Middle frontal gyrus (tissue), 1 donor: ENCODE results near the gene ZNF681.
A peak's percentile ranks its signal among the peaks of the same experiment; 100 is the strongest.
"Not testable (repeated sequence)": the region's sequence is repeated elsewhere in the genome, so short reads cannot be mapped to it uniquely, and the experiment has no call there.

Experiments used
- DNase-seq: peaks from one replicate; pipeline ENCODE4 v3.0.0-alpha.2; 2015; ENCODE audit warnings: low spot score; ENCODE audit errors: extremely low spot score

Gene ZNF681

DNA sequence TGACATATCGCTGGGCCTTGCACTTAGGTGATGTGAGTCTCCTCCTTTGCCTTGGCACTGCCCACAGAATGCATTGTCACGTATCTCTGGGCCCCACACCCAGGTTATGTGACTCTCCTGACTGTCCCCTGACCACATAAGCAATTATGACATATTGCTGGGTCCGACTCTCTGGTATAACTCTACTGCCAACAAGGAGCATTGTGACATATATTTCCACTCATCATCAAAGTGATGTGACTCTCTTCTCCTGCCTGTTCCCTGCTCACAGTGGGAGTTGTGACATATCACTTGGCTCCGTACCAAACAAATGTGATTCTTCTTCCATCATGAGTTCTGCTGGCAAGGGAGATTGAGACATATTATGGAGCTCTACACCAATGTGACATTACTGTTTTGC is 15.4 kb upstream of the ZNF681 start:
- no peak for DNase-seq

DNA sequence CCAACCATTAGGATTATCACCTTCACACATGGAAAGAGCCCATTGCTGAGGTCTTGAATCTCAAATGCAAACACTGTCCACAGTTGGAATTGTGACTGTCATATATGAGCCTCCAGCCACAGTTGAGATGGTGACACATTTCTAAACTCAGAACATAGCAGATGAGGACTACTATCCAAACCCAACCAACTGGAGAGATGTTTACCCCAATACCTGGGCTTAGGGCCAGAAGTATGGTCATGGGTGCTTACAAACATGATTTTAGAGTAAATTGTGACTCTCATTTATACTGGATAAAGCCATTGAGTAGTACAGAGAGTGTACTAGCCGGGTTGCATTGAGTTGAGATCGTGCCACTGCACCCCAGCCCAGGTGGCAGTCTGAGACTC is 14.0 kb upstream of the ZNF681 start:
- no peak for DNase-seq

DNA sequence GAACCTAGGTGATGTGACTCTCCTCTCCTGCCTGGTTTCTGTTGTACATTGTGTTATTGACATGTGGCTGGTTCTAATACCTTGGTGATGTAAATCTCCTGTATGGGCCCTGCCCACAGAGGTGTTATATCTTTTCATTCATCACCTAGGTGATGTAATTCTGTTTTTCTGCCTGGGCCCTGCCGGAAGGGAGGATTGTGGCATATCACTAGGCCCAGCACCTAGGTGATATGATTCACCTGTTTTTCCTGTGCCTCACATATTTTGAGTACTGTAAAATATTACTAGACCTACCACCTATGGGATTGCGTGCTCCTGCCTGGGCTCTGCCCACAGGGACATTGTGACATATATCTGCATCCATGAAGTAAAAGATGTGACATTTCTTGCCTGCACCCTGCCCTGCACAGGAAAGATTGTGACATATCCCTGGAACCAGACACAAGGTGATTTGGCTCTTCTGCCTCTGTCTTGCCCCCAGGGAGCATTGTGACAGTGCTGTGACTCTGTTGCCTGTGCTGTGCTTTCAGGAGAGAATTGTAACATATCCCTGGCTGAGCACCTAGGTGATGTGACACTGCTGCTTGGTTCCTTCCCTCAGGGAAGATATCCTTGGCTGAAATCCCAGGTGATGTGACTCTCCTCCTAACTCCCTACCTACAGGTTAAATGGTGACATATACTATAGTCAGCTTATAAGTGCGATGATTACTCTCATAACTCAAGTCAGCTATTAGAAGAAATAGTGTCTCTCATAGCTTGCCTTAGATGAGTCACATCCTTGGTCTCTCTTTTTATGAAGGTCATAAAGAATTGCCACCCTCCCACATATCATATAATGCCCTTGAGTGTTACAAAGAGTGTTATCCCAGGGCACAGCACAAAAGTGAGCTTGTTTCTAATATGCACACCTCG is 13.3 kb upstream of the ZNF681 start:
- no peak for DNase-seq

DNA sequence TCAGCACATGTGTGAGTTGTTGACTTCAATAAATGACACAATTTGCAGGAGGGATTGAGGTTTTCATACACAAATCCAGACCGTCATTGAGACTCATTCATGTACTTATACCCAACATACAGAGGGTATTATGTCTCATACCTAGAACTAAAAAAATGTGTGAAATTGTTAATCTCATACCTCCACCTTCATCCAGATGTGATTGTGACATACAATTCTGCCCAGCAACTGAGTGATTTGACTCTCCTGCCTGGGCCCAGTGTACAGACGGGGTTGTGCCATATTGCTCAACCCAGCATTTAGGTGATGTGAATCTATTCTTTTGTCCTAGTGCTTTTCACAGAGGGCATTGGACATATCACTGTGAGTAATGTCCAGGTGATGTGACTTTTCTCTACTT is 12.6 kb upstream of the ZNF681 start:
- no peak for DNase-seq

DNA sequence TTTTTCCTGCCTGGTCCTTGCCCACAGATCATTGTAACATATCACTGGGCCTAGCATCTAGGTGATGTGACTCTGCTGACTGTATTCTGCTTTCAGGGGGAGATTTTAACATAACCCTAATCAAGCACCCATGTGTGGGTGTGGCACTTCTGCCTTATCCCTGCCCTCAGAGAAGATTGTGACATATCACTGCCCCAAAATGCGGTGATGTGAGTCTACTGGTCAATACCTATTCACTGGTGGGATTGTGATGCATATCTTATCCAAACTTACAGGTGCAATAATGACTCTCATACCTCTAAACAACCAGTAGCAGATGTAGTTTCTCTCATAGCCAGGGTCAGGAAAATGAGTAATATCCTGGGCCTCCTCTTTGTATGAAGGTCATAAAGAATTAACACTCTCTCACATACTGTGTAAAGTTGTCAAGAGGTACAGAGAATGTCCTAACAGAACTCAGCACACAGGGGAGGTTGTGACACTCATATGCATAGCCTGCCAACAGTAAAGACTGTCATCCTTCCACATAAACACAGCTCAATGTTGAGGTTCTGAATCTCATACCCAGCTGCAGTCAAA is 12.1 kb upstream of the ZNF681 start:
- no peak for DNase-seq

DNA sequence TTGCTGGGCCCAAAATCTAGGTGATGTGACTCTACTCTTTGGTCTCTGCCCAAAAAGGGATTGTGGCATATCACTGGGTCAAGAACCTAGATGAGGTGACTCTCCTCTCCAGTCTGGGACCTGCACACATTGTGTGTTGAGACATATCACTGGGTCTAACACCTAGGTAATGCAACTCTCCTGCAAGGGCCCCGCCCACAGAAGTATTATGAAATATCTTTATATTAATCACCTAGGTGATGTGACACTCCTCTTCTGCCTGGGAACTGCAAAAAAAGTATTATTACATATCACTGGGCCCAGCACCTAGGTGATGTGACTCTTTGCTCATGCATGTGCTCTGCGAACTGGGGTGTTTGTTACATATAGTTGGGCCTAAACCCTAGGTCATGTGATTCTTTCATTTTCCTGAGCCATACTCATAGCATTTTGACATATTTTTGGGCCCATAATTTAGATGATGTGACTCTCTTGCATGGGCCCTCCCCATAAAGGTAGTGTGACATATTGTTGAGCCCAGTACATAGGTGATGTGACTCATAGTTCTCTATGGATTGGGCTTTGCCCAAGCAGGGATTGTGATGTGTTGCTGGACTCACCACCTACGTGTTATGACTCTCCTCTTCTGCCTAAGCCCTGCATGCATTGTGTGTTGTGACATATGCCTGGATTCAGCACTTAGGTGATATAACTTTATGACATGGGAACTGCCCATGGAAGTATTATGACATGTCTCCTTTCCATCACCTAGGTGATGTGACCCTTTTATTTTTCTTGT is 11.2 kb upstream of the ZNF681 start:
- DNase-seq: no peak

DNA sequence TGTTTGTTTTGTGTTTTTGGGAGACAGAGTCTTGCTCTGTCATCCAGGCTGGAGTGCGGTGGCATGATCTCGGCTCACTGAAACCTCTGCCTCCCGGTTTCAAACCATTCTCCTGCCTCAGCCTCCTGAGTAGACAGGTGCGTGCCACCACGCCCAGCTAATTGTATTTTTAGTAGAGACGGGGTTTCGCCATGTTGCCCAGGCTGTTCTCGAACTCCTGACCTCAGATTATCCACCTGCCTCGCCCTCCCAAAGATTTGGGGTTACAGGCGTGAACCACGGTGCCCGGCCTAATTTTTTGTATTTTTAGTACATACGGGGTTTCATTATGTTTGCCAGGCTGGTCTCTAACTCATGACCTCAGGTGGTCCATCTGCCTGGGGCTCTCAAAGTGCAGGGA is 8.3 kb upstream of the ZNF681 start:
- no peak for DNase-seq

DNA sequence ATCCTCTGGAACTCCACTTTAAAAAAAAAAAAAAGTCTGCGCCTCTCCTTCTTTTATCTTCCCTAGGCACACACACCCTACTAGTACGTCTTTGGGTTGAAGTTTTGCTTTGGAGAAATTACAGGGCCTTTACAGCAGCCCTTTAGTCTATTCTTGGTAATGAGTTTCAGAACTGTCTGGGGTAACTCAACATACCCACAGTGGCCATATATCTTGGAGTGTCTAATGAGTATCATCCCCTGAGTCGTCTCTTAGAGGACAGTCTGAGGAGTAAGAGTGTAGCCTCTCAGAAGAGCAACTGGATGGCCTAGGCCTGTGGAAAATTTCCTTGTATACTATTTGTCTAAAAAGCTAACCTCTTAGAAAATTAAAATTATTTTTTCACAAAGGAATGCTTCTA is 6.1 kb upstream of the ZNF681 start:
- DNase-seq: no peak

DNA sequence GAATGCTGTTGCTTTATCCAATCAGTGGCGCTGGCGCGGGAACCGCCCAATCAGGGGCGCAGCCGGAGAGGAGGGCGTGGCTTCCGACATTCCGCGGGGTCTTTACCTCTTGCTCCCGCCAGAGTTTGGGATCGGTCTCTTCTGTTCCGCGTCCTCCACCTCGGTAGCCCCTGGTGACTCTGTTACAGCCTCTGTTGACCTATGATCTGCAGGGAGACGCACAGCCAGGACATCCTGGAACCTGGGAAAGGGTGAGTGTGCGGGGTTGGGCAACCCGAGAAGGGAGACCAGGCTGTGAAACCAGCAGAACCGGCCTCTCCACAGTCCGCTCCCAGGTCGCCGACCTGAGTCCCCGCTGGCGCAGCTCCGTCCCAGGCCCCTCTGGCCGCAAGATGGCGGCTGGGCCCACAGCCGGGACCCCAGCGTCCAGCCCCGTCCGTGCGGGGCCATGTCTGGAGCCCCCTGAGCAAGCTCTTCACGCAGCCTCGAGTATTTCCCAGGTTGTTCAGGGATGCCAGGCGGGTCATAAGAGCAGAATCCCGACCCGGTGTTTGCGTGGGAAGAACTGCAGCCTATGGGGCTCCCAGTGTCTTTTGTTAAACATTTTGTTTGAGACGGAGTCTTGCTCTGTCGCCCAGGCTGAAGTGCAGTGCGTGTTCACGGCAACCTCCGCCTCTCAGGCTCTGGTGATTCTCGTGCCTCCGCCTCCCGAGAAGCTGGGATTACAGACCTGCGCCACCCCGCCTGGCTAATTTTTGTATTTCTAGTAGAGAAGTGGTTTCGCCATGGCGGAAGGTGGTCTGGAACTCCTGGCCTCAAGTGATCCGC is 4.4 kb upstream of the ZNF681 start:
- DNase-seq: peak; percentile 73

DNA sequence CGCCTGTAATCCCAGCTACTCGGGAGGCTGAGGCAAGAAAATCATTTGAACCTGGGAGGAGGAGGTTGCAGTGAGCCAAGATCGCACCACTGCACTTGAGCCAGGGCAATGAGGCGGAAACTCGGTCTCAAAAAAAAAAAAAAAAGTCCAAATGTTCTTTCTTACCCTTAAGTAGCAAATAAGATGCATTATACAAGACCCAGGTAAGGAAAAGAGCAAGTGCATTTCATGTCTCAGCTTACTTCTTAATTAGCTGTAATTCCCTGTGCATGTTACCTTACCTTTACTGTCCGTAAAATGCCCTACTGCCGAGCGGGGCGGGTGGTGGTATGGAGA is 3.8 kb upstream of the ZNF681 start:
- no peak for DNase-seq

DNA sequence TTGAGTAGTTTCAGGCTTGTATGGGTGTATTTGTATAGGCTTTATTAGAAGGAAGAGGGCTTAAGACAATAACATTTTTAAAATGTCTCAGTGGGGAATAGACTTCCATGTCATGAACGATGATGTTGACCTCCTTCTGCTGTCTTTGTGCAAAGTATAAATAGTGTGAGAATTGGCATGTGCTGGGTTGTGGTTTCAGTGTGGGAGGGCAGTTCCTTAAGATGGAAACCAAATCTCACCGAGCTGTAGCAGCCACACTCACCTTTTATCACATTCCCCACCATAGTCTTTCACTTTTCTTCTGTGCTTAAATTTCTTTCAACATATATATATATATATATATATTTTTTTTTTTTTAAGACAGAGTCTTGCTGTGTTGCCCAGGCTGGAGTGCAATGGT is 1.6 kb upstream of the ZNF681 start:
- not testable (repeated sequence) for DNase-seq

DNA sequence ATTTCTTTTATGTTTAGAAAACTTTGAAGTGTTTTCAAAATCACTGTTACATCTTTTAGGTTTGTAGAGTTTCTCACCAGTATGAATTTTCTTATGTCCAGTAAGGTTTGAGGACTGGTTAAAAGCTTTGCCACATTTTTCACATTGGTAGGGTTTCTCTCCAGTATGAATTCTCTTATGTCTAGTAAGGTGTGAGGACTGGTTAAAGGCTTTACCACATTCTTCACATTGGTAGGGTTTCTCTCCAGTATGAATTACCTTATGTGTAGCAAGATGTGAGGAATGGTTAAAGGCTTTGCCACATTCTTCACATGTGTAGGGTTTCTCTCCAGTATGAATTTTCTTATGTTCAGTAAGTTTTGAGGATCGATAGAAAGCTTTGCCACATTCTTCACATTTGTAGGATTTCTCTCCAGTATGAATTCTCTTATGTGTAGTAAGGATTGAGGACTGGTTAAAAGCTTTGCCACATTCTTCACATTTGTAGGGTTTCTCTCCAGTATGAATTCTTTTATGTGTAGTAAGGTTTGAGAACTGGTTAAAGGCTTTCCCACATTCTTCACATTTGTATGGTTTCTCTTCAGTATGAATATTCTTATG is 15.0 kb downstream of the ZNF681 start:
- not testable (repeated sequence) for DNase-seq

DNA sequence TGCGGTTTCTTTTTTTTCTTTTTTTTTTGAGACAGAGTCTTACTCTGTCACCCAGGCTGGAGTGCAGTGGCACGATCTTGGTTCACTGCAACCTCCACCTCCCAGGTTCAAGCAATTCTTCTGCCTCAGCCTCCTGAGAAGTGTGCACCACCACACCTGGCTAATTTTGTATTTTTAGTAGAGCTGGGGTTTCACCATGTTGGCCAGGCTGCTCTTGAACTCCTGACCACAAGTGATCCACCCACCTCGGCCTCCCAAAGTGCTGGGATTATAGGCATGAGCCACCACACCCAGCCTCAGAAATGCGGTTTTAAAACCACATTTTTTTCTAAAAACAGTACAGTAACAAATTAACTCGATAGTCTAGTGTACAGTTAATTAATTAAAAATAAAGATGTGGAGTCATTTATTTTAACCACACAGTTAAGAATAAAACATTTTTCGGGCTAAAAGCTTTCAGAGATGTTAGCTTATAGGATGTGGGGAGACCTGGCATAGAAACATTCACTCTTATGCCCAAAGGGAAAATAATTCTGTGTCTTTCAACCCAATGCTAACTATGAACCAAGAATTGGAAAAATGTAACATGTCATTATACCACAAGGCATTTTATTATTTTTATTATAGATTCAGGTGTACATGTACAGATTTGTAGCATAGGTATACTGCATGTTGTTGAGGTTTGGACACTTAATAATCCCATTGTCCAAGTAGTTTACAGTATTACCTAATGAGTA is 27.8 kb downstream of the ZNF681 start:
- DNase-seq: not testable (repeated sequence)

DNA sequence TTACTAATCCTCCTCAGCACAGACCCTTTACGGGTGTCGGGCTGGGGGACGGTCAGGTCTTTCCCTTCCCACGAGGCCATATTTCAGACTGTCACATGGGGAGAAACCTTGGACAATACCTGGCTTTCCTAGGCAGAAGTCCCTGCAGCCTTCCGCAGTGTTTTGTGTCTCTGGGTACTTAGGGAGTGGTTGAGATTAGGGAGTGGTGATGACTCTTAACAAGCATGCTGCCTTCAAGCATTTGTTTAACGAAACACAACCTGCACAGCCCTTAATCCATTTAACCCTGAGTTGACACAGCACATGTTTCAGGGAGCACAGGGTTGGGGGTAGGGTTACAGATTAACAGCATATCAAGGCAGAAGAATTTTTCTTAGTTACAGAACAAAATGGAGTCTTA is 34.5 kb downstream of the ZNF681 start:
- DNase-seq: not testable (repeated sequence)

DNA sequence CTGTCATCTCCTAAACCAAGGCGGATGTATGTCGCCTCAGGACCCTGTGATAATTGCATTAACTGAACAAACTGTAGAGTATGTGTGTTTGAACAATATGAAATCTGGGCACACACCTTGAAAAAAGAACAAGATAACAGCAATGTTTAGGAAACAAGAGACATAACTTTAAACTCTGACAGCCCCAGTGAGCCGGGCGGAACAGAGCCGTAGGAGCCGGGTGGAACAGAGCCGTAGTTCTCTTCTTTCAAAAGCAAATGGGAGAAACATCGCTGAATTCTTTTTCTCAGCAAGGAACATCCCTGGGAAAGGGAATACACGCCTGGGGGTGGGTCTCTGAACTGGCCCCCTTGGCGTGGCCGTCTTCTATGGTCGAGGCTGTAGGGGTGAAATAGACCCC is 39.9 kb downstream of the ZNF681 start:
- DNase-seq: no peak

DNA sequence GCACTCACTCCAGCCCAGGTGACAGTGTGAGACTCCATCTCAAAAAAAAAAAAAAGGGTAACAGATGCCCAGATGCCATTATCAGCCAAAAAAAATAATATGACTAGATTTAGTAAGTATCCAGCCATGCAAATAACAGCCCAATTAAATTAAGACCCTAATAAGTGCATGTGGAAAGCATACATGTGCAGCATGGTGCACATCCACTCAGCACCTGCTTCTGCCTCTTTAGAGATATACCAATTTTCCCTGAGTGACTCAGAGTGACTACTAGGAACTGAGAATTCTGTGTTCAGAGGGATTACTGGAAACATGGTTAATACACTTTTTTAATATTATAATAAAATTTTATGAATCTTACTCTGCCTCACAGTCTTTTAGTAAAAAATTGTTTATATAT is 41.9 kb downstream of the ZNF681 start:
- no peak for DNase-seq

DNA sequence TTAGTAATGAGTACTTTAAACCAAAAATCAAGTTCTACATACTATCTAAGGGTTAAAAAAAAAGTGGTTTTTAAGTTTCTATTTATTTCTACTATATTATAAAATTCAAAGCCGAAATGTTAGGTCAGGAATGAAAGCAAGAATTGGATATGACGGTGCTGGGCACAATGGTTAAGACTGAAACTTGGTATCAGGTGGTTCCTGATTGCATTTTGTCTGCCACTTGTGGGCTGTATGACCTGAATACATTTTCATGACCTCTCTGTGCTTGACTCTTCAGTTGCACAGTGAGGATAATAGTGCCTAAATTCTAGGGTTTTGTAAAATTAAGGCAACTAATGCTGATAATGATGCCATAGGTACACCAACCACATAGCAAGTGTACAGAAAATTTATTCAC is 49.3 kb downstream of the ZNF681 start:
- DNase-seq: no peak

DNA sequence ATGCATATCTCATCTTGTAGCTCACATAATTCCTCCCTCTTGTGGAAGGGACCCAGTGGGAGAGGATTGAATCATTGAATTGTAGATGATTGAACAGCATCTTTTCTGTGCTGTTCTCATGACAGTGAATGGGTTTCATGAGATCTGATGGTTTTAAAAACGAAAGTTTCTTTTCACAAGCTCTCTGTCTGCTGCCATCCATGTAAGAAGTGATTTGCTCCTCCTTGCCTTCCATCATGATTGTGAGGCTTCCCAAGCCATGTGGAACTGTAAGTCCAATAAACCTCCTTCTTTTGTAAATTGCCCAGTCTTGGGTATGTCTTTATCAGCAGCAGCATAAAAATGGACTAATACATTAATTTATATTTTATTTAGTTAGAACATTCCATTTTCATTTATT is 52.0 kb downstream of the ZNF681 start:
- DNase-seq: no peak

DNA sequence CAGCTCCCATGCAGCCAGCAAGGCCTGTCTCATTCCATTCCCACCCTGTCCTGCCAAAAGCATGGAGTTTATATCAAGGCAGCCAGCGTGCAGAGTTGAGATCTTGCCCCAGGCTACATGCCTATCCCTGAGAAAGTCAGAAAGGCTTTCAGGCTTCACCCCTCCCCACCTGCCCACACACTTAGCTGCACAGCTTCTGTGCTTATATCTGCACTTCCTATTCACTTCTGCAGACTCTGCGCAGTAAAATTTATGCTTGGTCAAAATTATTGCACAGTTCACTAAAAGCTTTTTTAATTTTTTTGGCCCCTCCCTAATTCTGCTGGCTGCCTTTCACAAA is 59.2 kb downstream of the ZNF681 start:
- no peak for DNase-seq

DNA sequence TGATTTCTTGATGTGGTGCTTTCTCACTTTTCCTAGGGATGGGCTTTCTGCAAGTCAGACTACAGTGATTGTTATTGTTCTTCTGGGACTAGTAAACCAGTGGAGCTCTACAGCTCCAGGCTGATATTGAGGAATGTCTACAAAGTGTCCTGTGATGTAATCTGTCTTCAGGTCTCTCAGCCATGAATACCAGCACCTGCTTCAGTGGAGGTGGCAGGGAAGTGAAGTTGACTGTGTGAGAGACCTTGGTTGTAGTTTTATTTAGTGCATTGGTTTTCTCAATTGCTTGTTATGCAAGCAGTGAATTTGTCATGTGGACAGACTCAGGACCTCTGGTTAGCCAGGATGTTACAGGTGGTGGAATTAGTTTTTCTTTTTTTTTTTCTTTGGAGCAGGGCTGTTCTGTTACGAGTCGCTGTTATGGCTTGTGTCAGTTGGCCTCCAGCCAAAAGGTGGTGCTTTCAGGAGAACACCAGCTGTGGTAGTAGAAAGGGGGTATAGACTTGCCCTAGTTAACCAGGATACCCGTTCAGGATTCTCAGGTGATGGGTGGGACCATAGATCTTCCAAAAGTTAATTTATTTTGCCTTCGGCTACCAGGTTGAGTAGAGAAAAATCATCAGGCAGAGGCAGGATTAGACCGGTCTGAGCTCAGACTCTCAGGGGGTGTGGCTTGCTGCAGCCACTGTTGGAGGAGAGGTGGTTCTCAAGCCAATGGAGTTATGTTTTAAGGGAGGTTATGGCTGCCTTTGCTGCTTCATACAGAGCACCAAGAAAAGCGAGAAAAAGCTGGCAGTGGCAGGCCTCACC is 59.8 kb downstream of the ZNF681 start:
- DNase-seq: no peak
